ENCODE measurements around the gene NPRL2. TPM values are rescaled to one million over a fixed set of nuclear protein-coding genes. Genes with fewer than 3 reads are reported as not detected.

NPRL2 gene
- total and polyA plus RNA-seq, 9 of the 15 experiments (the other 6 are each of a cell fraction or from before 2014, with no cell fraction given), result 17.4 to 40.4 (median 24.4) TPM

- TF ChIP-seq, protein P1, sequence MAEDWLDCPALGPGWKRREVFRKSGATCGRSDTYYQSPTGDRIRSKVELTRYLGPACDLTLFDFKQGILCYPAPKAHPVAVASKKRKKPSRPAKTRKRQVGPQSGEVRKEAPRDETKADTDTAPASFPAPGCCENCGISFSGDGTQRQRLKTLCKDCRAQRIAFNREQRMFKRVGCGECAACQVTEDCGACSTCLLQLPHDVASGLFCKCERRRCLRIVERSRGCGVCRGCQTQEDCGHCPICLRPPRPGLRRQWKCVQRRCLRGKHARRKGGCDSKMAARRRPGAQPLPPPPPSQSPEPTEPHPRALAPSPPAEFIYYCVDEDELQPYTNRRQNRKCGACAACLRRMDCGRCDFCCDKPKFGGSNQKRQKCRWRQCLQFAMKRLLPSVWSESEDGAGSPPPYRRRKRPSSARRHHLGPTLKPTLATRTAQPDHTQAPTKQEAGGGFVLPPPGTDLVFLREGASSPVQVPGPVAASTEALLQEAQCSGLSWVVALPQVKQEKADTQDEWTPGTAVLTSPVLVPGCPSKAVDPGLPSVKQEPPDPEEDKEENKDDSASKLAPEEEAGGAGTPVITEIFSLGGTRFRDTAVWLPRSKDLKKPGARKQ (CRISPR knock-in tag; IDR thresholded peaks at IDR 0.05), result no peak
- TF ChIP-seq HCFC1 (IDR thresholded peaks at IDR 0.05; ENCODE audit: low read depth, low read length) (0 out of 2 replicates have a peak, but pooled peaks have one; percentile 8), ATF4 (CRISPR knock-in tag; IDR thresholded peaks at IDR 0.05) (no peak), RFX1 (IDR thresholded peaks at IDR 0.05) (no peak), NKRF (IDR thresholded peaks at IDR 0.05; ENCODE audit: borderline replicate concordance) (peak; percentile 79), ZNF699 (CRISPR knock-in tag; IDR thresholded peaks at IDR 0.05; ENCODE audit: insufficient replicate concordance) (no peak), JUND (IDR thresholded peaks at IDR 0.05; ENCODE audit: borderline replicate concordance, low read depth, low read length) (peak; percentile 93), JUND (tag; IDR thresholded peaks at IDR 0.05; ENCODE audit: borderline replicate concordance, low read depth, low read length) (peak; percentile 86; the same call in 1 of the 3 replicates), ZBTB26 (CRISPR knock-in tag; IDR thresholded peaks at IDR 0.05) (no peak), XRCC3 (IDR thresholded peaks at IDR 0.05) (no peak), ZNF398 (CRISPR knock-in tag; IDR thresholded peaks at IDR 0.05) (no peak), E2F6 (IDR thresholded peaks at IDR 0.05; ENCODE audit: borderline replicate concordance in 1 of 2, extremely low read depth in 1 of 2, insufficient read depth in 1 of 2, insufficient read length in 1 of 2, low read depth in 1 of 2, low read length in 1 of 2, poor library complexity in 1 of 2, severe bottlenecking in 1 of 2) (peak; percentile 74 to 89), SRSF7 (optimal IDR thresholded peaks at IDR 0.05; ENCODE audit: low read depth, low read length) (no peak)
- TF ChIP-seq, protein P2, sequence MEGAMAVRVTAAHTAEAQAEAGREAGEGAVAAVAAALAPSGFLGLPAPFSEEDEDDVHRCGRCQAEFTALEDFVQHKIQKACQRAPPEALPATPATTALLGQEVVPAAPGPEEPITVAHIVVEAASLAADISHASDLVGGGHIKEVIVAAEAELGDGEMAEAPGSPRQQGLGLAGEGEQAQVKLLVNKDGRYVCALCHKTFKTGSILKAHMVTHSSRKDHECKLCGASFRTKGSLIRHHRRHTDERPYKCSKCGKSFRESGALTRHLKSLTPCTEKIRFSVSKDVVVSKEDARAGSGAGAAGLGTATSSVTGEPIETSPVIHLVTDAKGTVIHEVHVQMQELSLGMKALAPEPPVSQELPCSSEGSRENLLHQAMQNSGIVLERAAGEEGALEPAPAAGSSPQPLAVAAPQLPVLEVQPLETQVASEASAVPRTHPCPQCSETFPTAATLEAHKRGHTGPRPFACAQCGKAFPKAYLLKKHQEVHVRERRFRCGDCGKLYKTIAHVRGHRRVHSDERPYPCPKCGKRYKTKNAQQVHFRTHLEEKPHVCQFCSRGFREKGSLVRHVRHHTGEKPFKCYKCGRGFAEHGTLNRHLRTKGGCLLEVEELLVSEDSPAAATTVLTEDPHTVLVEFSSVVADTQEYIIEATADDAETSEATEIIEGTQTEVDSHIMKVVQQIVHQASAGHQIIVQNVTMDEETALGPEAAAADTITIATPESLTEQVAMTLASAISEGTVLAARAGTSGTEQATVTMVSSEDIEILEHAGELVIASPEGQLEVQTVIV (CRISPR knock-in tag; IDR thresholded peaks at IDR 0.05; ENCODE audit: borderline replicate concordance), result no peak
Observed at GRCh38 chr3:50337175-50337861, 13.3 kb downstream of the NPRL2 start (continued).

Measured in K562 (cell line).